Mesangial cell (primary cell): Measurements from ENCODE around the gene ERI3. TPM values are rescaled to one million over a fixed set of nuclear protein-coding genes. Genes with fewer than 3 reads are reported as not detected.

ENCODE experiments used
- total RNA-seq: library from RNA; depleted of rRNA; stranded (reverse); fragments of >200 nt; gene quantifications from 2 replicates; pipeline ENCODE4 v1.2.3, GENCODE V29; 2015

The ERI3 gene
- total RNA-seq, result 61.9 and 66.6 TPM in 2 replicates

GRCh38 chr1:44354840-44355581, at the start of gene ERI3:
TSS of gene ERI3 (minus strand) at chr1:44355257. CDS start at chr1:44355026, 231 bp downstream.

GRCh38 chr1:44213222-44214112, 141.6 kb downstream of the ERI3 start, which contains the start of gene DMAP1:
TSS of gene DMAP1 (plus strand) at chr1:44213471. CDS start at chr1:44213754, 283 bp downstream.

Other genes with a start within 250 kb of the ERI3 start
- gene KLF17, start 236.4 kb downstream of the ERI3 start, total RNA-seq, result under 0.01 TPM in 1 of 2 replicates, not detected in the other
- gene KLF18, start 213.6 kb downstream of the ERI3 start, total RNA-seq, result not detected in 2 replicates
- 38.0 and 63.0 TPM in 2 replicates for gene DMAP1, start 141.8 kb downstream of the ERI3 start, total RNA-seq
- gene RNF220, start 50.0 kb upstream of the ERI3 start, total RNA-seq, result 91.1 and 105 TPM in 2 replicates